GM21619 (cell line): ENCODE data around the gene RHOH.
A peak's percentile ranks its signal among the peaks of the same experiment; 100 is the strongest.
"Not testable (repeated sequence)": the region's sequence is repeated elsewhere in the genome, so short reads cannot be mapped to it uniquely, and the experiment has no call there.

Source experiments
- ATAC-seq: cut with Tn5 transposase; IDR thresholded peaks from one replicate; pipeline ENCODE4 v1.9.1; 2021; ENCODE audit not compliant: unreplicated experiment

Gene RHOH

DNA sequence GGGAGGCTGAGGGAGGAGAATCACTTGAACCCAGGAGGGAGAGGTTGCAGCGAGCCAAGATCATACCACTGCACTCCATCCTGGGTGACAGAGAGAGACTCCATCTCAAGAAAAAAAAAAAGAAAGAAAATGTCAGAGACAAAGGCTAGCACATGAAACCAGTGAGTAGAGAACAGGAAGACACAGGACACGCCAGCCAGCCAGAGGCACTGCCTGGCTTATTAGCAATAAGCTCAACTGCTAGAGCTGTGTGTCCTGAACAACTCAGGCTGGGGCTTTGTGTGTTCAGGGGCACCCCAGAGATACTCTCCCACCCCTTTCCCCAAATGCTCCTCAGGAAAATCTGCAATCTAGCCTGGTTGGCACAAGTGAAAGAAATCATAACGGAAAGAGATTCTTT lies 60.0 kb downstream of the RHOH start:
- ATAC-seq = no peak

DNA sequence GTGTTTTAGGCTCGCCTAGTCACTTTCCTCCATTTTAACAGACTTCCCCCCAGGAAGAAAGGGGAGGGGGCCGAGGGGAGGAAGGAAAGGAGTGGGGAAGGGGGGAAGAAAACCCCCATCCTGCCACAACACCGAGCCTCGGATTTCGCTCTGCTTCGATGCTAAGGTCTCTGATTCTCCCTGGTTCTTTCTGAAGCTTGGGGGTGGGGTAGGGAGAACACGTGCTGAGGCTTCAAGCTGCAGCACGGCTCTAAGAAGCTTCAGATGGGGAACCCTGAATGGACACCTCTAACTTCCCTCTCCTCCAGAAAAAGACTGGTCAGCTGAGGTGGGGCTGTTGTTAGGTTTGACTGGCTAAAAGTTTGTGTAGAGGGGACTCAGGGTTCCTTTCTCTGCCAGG lies 61.8 kb downstream of the RHOH start:
- ATAC-seq = no peak

DNA sequence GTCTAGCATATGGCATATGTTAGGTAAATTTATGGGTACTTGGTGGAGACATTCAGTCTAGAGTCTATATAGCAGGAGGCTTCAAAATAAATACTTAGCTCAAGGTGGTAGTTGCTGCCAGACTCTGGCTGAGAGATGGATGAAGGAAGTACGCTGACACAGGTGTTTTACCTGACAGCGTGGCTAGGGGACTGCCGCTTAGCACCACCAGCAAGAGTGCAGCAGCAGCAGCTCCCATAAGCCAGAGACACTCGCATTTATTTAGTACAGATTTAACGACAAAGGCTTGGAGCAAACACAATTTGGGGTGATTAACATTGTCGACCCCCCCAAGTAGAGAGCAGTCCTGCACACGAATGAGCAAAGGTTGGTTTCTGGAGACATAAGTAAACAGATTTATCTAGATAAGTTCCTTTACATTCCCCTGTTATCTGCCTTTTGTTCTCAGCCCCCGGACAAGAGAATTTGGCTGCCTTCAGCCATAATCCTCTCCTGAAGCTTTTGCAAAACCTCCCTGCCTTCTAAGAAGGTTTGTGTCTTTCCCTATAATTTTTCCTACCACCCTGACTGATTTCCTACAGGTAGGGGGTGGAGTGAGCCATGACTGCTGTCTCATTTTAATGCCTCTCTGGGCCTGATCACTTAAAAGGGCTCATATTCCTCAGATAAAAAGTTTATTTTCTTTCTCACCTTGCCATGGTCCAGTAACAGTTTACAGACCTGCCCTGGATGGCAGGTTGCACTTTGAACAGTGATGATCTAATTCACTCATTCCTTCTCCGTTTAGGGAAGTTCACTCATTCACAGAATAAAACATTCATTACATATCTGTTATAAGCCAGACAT lies 64.6 kb downstream of the RHOH start:
- ATAC-seq = no peak

DNA sequence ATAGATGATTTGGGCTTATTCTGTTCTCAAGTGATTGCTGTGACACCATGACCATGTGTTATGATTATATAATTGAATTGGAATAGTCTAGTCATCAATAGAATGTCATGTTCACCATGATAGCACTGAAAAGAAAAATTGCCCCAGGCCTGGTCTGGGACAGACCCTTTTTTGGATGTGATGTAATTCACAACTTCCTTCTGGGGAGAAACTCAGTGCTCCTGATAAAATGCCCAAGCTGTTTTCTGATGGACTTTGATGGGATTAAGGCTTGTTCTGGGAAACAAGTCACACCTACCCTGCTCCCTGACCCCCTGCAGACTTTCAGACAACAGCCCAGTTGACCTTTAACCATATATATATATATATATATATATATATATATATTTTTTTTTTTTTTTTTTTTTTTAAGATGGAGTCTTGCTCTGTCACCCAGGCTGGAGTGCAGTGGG lies 65.3 kb downstream of the RHOH start:
- ATAC-seq = no peak

DNA sequence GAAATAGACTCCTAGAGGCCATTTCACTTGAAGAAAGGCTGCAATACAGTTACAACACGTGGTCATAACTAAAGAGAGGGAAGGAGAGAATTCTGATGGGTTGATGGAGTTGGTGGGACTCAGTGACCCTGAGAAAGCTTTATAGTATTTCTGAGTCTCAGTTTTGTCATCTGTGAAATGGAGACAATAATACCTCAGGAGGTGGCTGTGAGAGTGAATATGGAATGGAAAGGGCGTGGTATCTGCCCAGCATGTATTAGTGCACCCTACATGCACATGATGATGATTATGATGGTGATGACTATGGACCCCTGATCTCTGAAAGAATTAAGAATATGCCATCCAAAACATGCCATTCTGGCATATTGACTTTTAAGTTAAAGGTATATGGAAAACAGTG lies 66.0 kb downstream of the RHOH start:
- ATAC-seq = no peak

DNA sequence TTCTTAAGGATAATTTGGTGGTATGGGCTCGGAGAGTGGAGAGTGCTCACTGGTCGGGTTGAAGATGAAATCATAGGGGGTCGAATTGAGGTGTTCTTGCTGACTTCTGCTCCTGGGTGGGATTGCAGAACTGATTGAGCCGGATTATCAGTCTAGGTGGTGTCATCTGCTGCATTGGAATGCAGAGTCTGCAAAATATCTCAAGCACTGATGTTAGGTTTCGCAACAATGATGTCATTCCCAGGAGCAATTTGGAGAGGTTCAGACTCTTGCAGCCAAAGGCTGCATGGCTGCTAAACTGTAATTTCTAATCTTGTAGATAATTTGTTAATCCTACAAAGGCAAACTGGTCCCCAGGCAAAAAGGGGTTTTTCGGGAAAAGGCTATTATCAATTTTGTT lies 67.7 kb downstream of the RHOH start:
- ATAC-seq = no peak

DNA sequence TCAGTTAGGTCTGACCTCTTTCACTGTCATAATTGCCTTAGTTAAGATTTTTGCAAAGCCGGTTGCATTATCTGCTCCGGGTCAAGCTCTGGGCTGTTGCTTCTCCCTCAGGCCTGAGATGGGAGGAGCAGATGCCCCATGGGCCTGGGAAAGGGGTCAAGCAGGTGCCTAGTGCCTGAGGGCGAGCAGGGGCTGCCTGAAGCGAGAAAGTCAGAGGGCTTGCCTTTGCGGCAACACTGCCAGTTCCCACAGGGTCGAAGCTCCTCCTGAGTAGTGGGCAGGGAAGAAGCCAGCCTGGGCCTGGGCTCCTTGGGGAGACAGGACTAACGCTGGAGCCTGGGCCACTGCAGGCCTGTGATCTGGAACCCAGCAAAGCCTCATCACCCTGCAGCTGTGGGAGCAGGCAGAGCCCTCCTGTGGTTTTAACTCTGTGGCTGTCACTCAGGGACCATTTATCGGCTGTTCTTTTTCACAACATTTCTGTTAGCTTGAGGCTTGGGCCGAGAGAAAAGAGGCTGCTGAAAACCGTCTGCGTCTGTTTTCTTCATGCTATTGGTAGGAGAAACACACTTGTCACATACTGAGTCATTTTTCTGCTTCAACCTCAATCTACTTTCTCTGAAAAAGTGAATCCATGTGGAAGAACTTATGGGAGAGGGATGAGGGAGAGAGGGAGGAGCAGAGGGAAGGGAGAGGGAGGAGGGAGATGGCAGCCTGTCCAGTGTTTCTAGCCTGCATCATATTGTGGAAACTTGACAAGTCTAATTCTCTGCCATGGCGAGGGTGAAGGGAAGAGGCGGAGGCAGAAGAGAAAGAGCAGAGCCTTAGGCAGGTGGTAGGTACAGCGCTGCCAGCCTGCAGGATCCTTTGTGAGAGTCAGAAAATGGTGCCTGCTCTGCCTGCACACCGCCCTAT lies 68.4 kb downstream of the RHOH start:
- ATAC-seq = no peak

DNA sequence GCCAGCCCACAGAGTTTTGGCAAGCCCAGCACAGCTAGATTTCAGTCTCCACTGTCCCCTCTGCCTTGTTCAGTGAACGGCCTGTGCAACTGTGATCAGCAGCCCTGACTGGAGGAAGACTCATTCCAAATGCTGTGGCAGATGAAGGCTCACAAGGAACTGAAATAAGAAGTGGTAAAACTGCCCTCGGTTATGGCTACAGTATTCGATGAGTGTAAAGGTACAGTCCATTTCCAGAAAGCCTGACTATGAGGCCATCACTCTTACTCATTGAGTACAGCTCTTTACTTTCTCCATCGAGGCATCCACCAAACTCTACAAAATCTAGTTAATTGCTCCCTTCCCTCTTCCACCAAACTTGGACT lies 69.1 kb downstream of the RHOH start:
- no peak for ATAC-seq

DNA sequence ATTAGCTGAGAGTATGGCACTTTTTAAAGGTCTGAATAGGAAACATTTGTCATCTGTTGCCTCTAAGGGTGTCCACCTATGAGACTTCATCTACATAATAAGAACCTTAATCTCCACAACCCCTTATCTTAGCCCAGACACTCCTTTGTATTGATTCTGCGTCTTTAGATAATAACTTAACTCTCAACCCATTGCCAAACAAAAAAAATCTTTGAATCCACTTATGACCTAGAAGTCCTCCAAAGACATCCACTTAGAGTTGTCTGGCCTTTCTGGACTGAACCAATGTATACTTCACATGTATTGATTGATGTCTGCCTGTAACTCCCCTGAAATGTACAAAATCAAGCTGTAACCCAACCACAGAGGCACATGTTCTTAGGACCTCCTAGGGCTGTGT lies 72.3 kb downstream of the RHOH start:
- no peak for ATAC-seq

DNA sequence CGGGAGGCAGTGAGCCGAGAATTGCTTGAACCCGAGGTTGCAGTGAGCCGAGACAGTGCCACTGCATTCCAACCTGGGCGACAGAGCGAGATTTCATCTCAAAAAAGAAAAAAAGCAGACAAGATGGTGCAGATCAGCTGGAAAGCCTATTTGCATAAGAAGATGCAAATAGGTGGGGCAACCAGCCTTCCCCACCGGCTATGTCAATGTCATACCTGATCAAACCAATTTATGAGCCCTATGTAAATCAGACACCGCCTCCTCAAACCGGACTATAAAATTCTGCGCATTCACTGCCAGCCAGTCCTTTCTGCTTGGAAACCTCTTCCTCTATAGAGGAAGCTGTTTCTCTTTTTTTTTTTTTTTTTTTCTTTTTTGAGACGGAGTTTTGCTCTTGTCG lies 73.8 kb downstream of the RHOH start:
- ATAC-seq = no peak

DNA sequence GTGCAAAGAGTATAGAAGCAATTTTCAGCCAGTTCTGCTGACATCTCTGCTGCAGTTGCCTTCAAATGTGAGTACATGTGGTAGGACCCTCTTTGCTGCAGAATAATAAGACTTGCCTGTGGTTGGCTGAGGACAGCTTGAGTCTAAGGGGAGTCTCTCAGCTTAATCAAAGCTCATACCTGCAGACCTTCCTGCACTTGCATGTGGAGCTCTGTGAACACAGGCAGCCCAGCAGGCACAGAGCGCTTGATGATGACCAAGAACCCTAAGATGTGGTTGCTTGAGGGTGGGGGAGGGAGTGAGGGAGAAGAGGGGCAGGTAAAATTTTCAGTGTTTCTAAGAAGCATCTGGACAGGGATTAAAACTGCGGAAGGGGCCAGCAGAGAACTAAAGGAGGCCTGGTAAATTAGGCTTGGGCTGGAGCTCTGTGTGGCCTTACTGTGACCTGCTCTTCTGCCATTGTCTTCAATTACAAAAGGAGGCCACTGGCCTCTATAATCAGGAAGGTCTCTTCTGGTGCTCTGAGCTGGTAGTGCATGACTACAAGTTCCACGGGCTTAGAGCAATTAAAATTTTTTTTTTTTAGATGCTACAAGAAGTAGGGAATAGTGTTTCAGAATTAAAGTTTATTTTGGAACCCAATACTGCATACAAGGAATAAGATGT lies 78.4 kb downstream of the RHOH start:
- ATAC-seq = no peak

DNA sequence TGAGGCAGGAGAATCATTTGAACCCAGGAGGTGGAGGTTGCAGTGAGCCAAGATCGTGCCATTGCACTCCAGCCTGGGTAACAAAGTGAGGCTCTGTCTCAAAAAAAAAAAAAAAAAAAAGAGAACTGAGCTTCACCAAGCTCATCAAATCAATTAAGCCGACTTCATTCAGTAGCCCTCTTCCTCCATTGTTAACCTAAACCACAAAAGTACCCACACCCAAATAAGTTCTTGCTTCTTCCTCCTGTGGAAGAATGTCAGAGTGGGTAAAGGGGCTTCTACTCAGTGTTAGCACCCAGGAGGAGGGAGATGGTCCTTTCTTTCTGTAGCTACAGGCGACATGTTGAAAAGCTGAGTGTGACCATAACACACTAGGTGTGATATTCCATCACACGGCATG lies 79.7 kb downstream of the RHOH start:
- ATAC-seq = no peak

DNA sequence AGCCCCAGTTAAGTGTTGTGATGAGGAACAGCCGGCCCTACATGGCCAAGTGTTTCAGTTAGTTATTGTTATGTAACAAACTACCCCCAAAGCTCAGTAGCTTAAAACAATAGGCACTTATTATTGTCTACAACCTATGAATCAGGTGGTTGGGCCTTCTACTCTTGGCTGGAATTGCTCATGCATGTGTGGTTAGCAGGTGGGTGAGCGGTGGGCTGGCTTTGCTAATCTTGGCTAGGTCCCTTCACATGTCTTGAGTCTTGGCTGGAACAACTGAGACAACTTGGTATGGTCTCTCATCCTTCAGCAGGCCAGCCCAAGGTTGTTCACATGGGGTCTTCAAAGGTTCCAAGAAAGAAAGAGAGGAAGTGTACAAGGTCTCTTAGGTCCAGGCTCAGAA lies 83.8 kb downstream of the RHOH start:
- ATAC-seq = no peak

DNA sequence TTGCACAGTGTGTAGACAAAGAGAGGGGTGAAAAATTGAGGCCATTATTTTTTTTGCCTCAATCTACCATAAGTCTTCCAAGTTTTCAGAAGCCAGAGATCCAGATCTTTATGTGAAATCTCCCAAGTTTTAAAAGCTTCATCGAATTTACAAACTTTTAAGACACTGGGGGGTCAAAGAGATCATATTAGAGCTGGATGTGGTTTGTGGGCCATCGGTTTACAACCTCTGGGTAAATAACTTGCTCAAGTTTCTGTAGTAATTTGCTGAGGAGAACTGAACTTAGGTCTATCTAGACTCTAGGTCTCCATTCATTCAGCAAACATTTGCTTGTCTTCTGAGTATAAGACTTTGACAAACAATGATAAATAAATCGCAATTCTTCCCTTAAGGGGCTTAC lies 84.3 kb downstream of the RHOH start:
- ATAC-seq = no peak

DNA sequence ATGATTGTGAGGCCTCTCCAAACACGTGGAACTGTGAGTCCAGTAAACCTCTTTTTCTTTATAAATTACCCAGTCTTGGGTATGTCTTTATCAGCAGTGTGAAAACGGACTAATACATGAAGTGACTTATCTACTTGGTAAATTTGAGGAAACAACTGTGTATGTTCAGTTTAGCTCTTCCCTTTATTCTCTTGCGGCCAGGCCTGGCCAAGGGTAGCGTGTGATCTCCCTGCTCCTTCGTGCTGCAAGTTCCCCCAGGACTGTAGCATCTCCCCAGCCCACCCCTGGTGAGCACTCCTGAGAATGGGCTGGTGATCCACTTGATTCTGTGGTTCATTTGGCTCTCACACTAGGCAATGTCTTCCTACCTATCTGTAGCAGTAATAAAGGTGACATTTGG lies 85.1 kb downstream of the RHOH start:
- ATAC-seq = no peak

DNA sequence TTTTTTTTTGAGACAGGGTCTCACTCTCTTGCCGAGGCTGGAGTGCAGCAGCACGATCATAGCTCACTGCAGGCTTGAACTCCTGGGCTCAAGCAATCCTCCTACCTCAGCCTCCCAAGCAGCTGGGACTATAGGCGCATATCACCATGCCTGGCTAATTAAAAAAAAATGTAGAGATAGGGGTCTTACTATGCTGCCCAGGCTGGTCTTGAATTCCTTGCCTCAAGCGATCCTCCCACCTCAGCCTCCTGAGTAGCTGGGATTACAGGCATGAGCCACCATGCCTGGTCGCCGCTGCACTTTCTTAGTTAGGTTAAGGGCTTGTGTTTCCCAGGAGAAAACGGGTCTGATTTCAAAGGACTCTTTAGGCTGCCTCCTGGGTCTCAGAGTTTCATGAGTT lies 86.0 kb downstream of the RHOH start:
- not testable (repeated sequence) for ATAC-seq

DNA sequence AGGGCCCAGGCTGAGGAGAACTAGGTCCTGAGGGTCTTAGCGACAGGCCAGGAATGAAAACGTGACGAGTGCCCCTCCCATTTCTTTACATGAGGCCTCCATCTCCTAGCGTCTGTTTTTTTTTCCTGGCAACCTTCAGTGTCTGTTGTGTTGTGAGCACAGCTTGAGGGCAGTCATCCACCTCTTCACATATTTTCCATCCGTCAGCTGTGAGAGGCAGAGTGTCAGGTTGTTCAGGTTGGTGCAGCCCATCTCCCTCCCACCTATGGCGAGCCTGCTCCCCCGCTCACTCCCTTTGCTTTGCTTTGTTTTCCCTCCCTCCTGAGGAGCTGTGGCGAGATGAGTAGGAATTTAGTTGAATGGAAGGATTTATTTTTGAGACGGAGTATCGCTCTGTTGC lies 86.6 kb downstream of the RHOH start:
- no peak for ATAC-seq

DNA sequence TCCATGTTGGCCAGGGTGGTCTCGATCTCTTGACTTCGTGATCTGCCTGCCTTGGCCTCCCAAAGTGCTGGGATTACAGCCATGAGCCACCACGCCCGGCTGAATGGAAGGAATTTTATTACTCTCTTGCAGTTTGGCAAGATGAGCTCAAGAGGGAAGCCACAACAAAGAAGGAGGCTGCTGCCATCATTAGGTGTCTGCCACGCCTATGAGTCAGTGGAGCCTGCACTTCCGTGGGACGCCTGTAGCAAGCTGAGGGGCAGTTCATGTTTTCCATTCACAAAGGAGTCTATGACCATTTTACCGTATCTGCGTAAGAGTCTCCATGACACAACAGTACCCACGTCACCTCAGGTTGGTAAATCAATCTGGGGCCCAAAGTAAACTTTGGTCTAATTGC lies 87.1 kb downstream of the RHOH start:
- ATAC-seq = no peak

DNA sequence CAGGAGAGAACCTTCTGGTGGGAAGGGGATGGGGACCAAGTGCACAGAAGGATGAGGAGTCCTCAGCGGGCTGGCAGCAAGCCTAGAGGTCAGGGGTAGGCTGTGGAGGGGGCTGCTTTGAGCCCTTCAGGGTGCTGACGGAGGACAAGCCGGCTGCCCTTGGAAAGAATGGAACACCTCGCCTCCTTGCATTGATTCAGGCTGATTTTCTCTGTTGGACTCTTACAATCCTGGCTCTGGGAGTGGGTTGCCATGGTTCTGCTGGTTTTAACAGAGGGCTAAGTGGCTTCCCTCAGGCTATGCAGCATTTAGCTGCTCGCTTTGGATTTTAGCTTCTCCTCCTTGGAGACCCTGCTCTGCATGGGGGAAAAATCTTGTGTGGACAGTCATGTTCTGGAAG lies 88.9 kb downstream of the RHOH start:
- no peak for ATAC-seq

DNA sequence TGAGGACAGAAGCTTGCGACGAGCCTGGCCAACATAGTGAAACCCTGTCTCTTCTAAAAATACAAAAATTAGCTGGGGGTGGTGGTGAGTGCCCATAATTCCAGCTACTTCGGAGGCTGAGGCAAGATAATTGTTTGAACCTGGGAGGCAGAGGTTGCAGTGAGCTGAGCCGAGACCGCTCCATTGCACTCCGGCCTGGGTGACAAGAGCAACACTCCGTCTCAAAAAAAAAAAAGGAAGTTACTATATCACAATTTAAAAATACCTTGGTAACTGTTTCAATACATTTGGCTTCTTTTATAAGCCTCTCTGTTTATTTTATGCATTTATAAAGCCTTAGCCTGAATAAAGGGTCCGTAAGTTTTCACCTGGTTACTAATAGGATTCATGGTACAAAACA lies 91.7 kb downstream of the RHOH start:
- ATAC-seq = no peak

DNA sequence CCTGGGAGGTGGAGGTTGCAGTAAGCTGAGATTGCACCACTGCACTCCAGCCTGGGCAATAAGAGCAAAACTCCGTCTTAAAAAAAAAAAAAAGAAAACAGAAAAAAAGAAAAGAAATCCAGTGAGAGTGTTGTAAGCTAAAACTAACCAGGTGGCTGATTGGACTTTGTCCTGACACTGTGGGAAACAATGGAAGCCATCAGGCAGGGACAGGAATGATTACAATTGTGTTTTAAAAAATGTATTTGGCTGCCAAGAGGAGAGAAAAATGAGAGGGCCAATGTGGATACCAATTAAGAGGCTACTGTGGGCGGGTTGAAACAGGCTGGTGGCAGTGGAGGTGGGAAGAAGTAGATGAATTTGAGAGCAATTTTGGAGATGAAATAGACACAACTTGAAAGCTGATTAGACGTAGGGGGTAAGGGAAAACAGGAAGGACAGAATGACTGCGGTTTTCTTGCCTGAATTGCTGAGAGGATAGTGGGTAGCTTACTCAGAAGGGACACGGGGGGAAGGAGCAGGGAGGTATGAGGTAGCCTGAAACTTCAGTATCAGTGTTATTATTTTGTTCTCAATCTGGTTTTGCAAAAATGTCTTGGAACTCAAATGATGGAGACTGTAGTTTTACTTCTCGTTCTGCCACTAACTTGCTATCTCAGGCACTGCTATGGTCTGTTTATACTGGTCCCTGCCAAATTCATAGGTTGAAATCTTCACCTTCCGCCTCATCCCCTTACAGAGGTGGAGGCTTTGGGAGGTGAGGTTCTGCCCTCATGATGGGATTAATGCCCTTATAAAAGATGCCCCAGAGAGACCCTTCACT lies 92.7 kb downstream of the RHOH start:
- ATAC-seq = peak; percentile 59
